Astrocyte of the cerebellum (primary cell): ENCODE measurements around the gene ELAVL3.
"Not testable (repeated sequence)": the region's sequence is repeated elsewhere in the genome, so short reads cannot be mapped to it uniquely, and the experiment has no call there.

Experiments used
- DNase-seq: peaks from one replicate; pipeline ENCODE4 v3.0.0-alpha.2; 2011; ENCODE audit warnings: low read depth
- H3K4me3 ChIP-seq: 2 replicates; pipeline ENCODE4 v1.5.1; 2011; ENCODE audit warnings: mild to moderate bottlenecking, low read depth, low read length, moderate library complexity
- CTCF ChIP-seq: IDR thresholded peaks from 2 replicates; pipeline ENCODE4 v1.5.1; 2012; ENCODE audit warnings: low read length, low read depth, moderate library complexity, mild to moderate bottlenecking; ENCODE audit errors: missing control alignments
- in situ Hi-C: cut with HindIII; loops from 2 replicates; pipeline ENCODE4 v1.10.0; 2017; ENCODE audit warnings: low sequenced_read_pairs

ELAVL3 gene

GRCh38 chr19:11435057-11435832 is 45.6 kb downstream of the ELAVL3 start, which contains the start of the genes ODAD3 and PRKCSH:
ODAD3 (minus strand) TSS chr19:11435121; CDS start chr19:11435016, 105 bp downstream.
PRKCSH (plus strand) TSS chr19:11435635; CDS start chr19:11436118, 483 bp downstream.
- peak; percentile 99 for DNase-seq
- in situ Hi-C loops: no loop called here
- H3K4me3 ChIP-seq: peak within 1 kb of the TSS; percentile 68
- peak; percentile 88 for TF ChIP-seq CTCF

- no peak for DNase-seq
- in situ Hi-C loops: no loop called here
- no peak for TF ChIP-seq CTCF
- peak overlapping the region; percentile 68 for H3K4me3 ChIP-seq
Observed at GRCh38 chr19:11434703-11435056, 46.2 kb downstream of the ELAVL3 start.

DNA sequence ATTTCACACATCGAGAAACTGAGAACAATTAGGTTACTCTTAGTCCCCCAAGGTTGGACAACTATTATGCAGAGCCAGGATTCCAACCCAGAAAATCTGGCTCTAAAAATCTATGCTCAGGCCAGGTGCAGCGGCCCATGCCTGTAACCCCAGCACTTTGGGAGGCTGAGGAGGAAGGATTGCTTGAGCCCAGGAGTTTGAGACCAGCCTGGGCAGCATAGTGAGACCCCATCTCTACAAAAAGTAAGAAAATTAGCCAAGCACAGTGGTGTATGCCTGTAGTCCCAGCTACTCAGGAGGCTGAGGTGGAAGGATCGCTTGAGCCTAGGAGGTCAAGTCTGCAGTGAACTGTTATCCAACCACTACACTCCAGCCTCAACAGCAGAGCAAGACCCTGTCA is 47.3 kb downstream of the ELAVL3 start:
- H3K4me3 ChIP-seq, in situ Hi-C loops, DNase-seq: not testable (repeated sequence)

- H3K4me3 ChIP-seq: no peak overlapping the region
- in situ Hi-C loops: no loop called here
- no peak for DNase-seq
- TF ChIP-seq CTCF: no peak
Observed at GRCh38 chr19:11426656-11427055, 54.2 kb downstream of the ELAVL3 start.

- in situ Hi-C loops: no loop called here
- no peak for DNase-seq
- TF ChIP-seq CTCF: no peak
- no peak overlapping the region for H3K4me3 ChIP-seq
Observed at GRCh38 chr19:11425719-11426457, 55.0 kb downstream of the ELAVL3 start.

DNA sequence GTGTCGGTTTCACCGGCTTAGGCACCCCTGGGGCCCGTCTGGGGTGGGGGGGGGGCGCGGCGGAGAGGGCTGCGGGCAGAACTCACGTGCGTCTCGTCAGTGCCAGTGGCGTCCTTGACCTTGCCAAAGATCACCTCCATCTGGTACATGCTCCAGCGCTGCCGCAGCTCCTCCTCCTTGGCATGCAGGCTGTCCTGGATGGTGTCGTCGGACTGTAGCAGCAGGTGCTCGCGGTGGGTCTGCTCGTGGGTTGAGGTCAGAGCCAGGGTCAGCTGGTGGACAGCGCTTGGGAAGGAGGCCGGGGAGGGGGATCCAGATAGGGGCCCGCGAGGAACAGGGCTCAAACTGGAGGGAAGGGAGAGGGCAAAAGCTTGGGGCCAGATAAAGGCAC is 57.1 kb downstream of the ELAVL3 start:
- in situ Hi-C loops: no loop called here

More for the DNA sequence above, 57.1 kb downstream of the ELAVL3 start:
- DNase-seq: no peak
- no peak overlapping the region for H3K4me3 ChIP-seq
- TF ChIP-seq CTCF: no peak
